ENCODE data around the gene TMEM212.

The TMEM212 gene

GRCh38 chr3:171822431-171823106 lies 20.6 kb upstream of the TMEM212 start:
- TF ChIP-seq GATA3 (IDR thresholded peaks at IDR 0.05; ENCODE audit: low read depth, low read length), result no peak
- no peak for TF ChIP-seq GATA2 (IDR thresholded peaks at IDR 0.05; ENCODE audit: low read depth, low read length)

- no peak for TF ChIP-seq GATA3 (IDR thresholded peaks at IDR 0.05; ENCODE audit: low read depth, low read length)
- TF ChIP-seq GATA2 (IDR thresholded peaks at IDR 0.05; ENCODE audit: low read depth, low read length), result no peak
Measured at GRCh38 chr3:171824116-171824515, 19.0 kb upstream of the TMEM212 start.

GRCh38 chr3:171824824-171825221 lies 18.3 kb upstream of the TMEM212 start:
- no peak for TF ChIP-seq GATA2 (IDR thresholded peaks at IDR 0.05; ENCODE audit: low read depth, low read length)
- no peak for TF ChIP-seq GATA3 (IDR thresholded peaks at IDR 0.05; ENCODE audit: low read depth, low read length)

- TF ChIP-seq GATA2 (IDR thresholded peaks at IDR 0.05; ENCODE audit: low read depth, low read length) (no peak), GATA3 (IDR thresholded peaks at IDR 0.05; ENCODE audit: low read depth, low read length) (no peak)
Measured at GRCh38 chr3:171825222-171825828, 17.8 kb upstream of the TMEM212 start.

- TF ChIP-seq GATA3 (IDR thresholded peaks at IDR 0.05; ENCODE audit: low read depth, low read length) (no peak), GATA2 (IDR thresholded peaks at IDR 0.05; ENCODE audit: low read depth, low read length) (no peak)
Measured at GRCh38 chr3:171827385-171827784, 15.8 kb upstream of the TMEM212 start.

GRCh38 chr3:171827836-171828458 lies 15.2 kb upstream of the TMEM212 start:
- no peak for TF ChIP-seq GATA2 (IDR thresholded peaks at IDR 0.05; ENCODE audit: low read depth, low read length)
- no peak for TF ChIP-seq GATA3 (IDR thresholded peaks at IDR 0.05; ENCODE audit: low read depth, low read length)

GRCh38 chr3:171828902-171829770 lies 14.0 kb upstream of the TMEM212 start:
- TF ChIP-seq GATA2 (IDR thresholded peaks at IDR 0.05; ENCODE audit: low read depth, low read length), result no peak

GRCh38 chr3:171829841-171830517 lies 13.2 kb upstream of the TMEM212 start:
- TF ChIP-seq GATA2 (IDR thresholded peaks at IDR 0.05; ENCODE audit: low read depth, low read length) (no peak), GATA3 (IDR thresholded peaks at IDR 0.05; ENCODE audit: low read depth, low read length) (no peak)

GRCh38 chr3:171830518-171830875 lies 12.7 kb upstream of the TMEM212 start:
- no peak for TF ChIP-seq GATA3 (IDR thresholded peaks at IDR 0.05; ENCODE audit: low read depth, low read length)
- TF ChIP-seq GATA2 (IDR thresholded peaks at IDR 0.05; ENCODE audit: low read depth, low read length), result no peak

GRCh38 chr3:171831936-171832335 lies 11.2 kb upstream of the TMEM212 start:
- TF ChIP-seq GATA2 (IDR thresholded peaks at IDR 0.05; ENCODE audit: low read depth, low read length) (no peak), GATA3 (IDR thresholded peaks at IDR 0.05; ENCODE audit: low read depth, low read length) (no peak)

GRCh38 chr3:171832989-171833388 lies 10.2 kb upstream of the TMEM212 start:
- no peak for TF ChIP-seq GATA3 (IDR thresholded peaks at IDR 0.05; ENCODE audit: low read depth, low read length)
- TF ChIP-seq GATA2 (IDR thresholded peaks at IDR 0.05; ENCODE audit: low read depth, low read length), result no peak

- TF ChIP-seq GATA2 (IDR thresholded peaks at IDR 0.05; ENCODE audit: low read depth, low read length), result no peak
- TF ChIP-seq GATA3 (IDR thresholded peaks at IDR 0.05; ENCODE audit: low read depth, low read length), result no peak
Measured at GRCh38 chr3:171833789-171834460, 9.2 kb upstream of the TMEM212 start.

- TF ChIP-seq GATA3 (IDR thresholded peaks at IDR 0.05; ENCODE audit: low read depth, low read length) (no peak), GATA2 (IDR thresholded peaks at IDR 0.05; ENCODE audit: low read depth, low read length) (no peak)
Measured at GRCh38 chr3:171834461-171834801, 8.7 kb upstream of the TMEM212 start.

All from SH-SY5Y (cell line).